Psoas muscle (tissue), 8 donors: ENCODE results near the gene ZNRD2. TPM values are rescaled to one million over a fixed set of nuclear protein-coding genes. Genes with fewer than 3 reads are reported as not detected.

ENCODE experiments used
- ATAC-seq, 4 donors: fragments of 200-7000 bp; cut with Tn5 transposase; one replicate each; pipeline ENCODE4 v1.9.1; 2020; ENCODE audit warnings: moderate library complexity in 3 of 4, mild to moderate bottlenecking in 2 of 4
- DNase-seq, 2 donors: peaks; one replicate each; pipeline ENCODE4 v3.0.0-alpha.2; 2020
- H3K27ac ChIP-seq: fragments of 200-600 bp; one replicate; pipeline ENCODE4 v1.8.0; 2022
- H3K27me3 ChIP-seq, 3 donors: fragments of 200-600 bp in 1 of 3; one replicate each; pipeline versions ENCODE4 v1.6.1 to v1.8.0; 2013 to 2022; ENCODE audit warnings: low read length in 2 of 3, mild to moderate bottlenecking in 2 of 3, moderate library complexity in 1 of 3; ENCODE audit not compliant: insufficient read depth in 3 of 3
- H3K36me3 ChIP-seq, 2 donors: fragments of 200-600 bp in 1 of 2; one replicate each; pipeline versions ENCODE4 v1.6.1 to v1.8.0; 2013 to 2022; ENCODE audit warnings: low read depth in 1 of 2, mild to moderate bottlenecking in 1 of 2, moderate library complexity in 1 of 2; ENCODE audit not compliant: insufficient read depth in 1 of 2
- H3K4me1 ChIP-seq: fragments of 200-600 bp; one replicate; pipeline ENCODE4 v1.8.0; 2022
- H3K4me3 ChIP-seq: fragments of 200-600 bp; one replicate; pipeline ENCODE4 v1.8.0; 2022; ENCODE audit warnings: mild to moderate bottlenecking
- H3K9me3 ChIP-seq: fragments of 200-600 bp; one replicate; pipeline ENCODE4 v1.8.0; 2022
- CTCF ChIP-seq: fragments of 200-600 bp; IDR thresholded peaks from one replicate; pipeline ENCODE4 v1.8.0; 2022; ENCODE audit warnings: antibody characterized with exemption
- WGBS, 3 donors: extraction: QIAGEN DNeasy Blood & Tissue Kit; methylation state at CpG; one replicate each; pipeline versions ENCODE4 v1.1.6 to v1.1.7; 2013; 5-methylcytosine and 5-hydroxymethylcytosine counted together
- intact Hi-C, 2 donors: fragments of 100-400 bp; cut with DNase I; formaldehyde crosslinking; loops; one replicate each; pipeline versions ENCODE4 v1.11.0 to v1.14.2; 2022
- polyA plus RNA-seq, 3 donors: library from polyadenylated mRNA; stranded (reverse); fragments of 200-250 nt; gene quantifications; one replicate each; pipeline ENCODE4 v1.2.3, GENCODE V29; 2013
- total RNA-seq, 4 donors: library from RNA; stranded (reverse); fragmentation: NEBNext Ultra II Directional in 2 of 4; extraction: Animal tissue kit (Norgen Biotek cat#: 25700) in 2 of 4; gene quantifications; one replicate each; pipeline versions ENCODE4 v1.2.1 to v1.2.4, GENCODE V29; 2021 to 2023
- donor health status: healthy with polysubstance abuse.
- donor health status: DM: no; HTN: no; CAD: no; lungs with moderate emphysema.
- donor health status: Bipolar disorder and iron deficiency.
- donor health status: healthy.
- donor health status: DM: yes; HTN: yes; CAD: no.
- donor health status: DM: no; HTN: no; CAD: no.
- donor health status: DM: no; HTN: no; CAD: no.
- donor health status: DM: yes; HTN: yes; CAD: no.

The ZNRD2 gene
- total and polyA plus RNA-seq, 7 donors: 31.6 to 118 (median 43.5) TPM

DNA sequence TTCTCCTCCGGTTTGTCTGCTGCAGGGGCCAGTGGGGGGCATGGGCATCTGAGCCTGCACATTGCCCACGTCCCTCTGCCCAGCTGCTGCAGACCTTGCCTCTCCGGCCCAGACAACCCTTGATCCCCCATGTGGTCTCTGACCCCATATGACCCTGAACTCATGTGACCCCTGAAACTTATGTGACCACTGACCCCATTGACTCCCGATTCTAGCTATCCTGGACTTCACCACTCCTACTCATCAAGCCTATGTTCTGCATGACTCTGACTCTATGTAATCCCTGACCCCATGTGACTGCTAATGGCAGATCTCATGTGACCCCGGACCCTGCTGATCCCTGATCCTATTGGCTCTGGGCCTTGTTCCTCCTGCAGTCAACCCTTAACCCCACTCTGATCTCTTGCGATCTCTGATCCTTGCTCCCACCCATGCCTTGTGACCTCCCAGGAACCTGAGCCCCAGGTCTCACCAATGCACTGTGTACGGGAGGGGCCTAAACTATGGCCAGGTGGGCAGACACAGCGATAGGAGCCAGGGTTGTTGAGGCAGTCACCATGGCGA, 17.8 kb upstream of the ZNRD2 start:
- no peak overlapping the region for H3K27ac ChIP-seq
- H3K4me3 ChIP-seq: no peak overlapping the region
- H3K4me1 ChIP-seq: peaks cover 25% of the 10 kb centered on the region
- no peaks in the 10 kb centered on the region for H3K27me3 ChIP-seq
- DNase-seq (no peak), ATAC-seq (peak in 2 of 4 donors; percentile 2 to 13)
- H3K36me3 ChIP-seq: peaks cover 0 to 56% of the 10 kb centered on the region in 2 donors
- intact Hi-C loops: no loop called here
- TF ChIP-seq CTCF: no peak
- WGBS, 3 donors: 58 to 78% (median 65%) methylated on average over 9 of the region's 9 CpGs
- H3K9me3 ChIP-seq: no peaks in the 10 kb centered on the region

DNA sequence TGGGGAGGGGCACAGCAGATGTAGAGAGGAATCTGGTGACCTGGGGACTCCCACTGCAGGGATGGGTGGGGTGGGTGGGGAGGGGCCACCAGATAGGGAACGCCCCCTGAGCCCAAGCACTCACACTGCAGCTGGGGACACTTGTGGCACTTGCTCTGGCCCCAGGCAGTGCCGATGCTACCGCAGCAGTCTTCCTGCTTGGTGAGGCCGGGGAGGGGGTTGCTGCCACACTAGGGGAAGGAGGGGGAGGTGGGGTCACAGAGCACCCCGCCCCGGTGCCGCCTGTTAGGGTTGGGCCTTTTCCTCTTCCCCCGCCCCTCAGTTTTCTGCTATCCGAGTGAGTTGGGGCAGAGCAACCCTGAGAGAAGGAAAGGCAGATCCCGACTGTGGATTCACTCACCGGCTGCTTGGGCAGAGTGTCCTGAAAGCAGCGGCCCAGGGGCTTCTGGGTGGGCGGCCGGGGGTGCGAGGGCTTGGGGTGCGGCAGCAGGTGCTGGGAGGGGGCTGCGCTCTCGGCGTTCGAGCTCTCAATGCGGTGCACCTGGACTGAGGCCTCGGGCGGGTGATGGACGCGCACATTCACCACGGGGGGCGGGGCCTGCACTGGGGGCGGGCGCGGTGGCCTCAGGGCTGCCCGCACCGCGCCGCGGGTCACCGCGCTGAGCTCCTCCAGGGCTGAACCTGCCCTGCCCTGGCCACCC, 16.8 kb upstream of the ZNRD2 start:
- Histone ChIP-seq H3K4me3 (no peak overlapping the region), H3K27ac (peak overlapping the region; percentile 30), H3K9me3 (no peaks in the 10 kb centered on the region), H3K27me3 (no peaks in the 10 kb centered on the region), H3K36me3 (peaks cover 0 to 46% of the 10 kb centered on the region in 2 donors), H3K4me1 (peaks cover 26% of the 10 kb centered on the region)
- DNase-seq (no peak), ATAC-seq (no peak)
- TF ChIP-seq CTCF: no peak
- intact Hi-C loops: no loop called here
- WGBS, 3 donors: 67 to 73% (median 73%) methylated on average over 20 to 37 of the region's 37 CpGs

- no peak for DNase-seq
- H3K4me1 ChIP-seq: peaks cover 34% of the 10 kb centered on the region
Observed at GRCh38 chr11:65554057-65554818, 16.0 kb upstream of the ZNRD2 start.

GRCh38 chr11:65554842-65555430, 15.3 kb upstream of the ZNRD2 start:
- ATAC-seq (no peak), DNase-seq (no peak)
- Histone ChIP-seq H3K27ac (peak overlapping the region; percentile 99), H3K9me3 (no peaks in the 10 kb centered on the region), H3K4me3 (peak overlapping the region; percentile 14), H3K27me3 (no peaks in the 10 kb centered on the region), H3K36me3 (peaks cover 0 to 31% of the 10 kb centered on the region in 2 donors), H3K4me1 (peaks cover 41% of the 10 kb centered on the region)
- intact Hi-C loops: no loop called here
- 78 to 98% (median 79%) methylated on average over 4 of the region's 4 CpGs for WGBS, 3 donors
- no peak for TF ChIP-seq CTCF

More at GRCh38 chr11:65554057-65554818, 16.0 kb upstream of the ZNRD2 start:
- intact Hi-C loops: no loop called here
- Histone ChIP-seq H3K4me3 (no peak overlapping the region), H3K36me3 (peaks cover 0 to 38% of the 10 kb centered on the region in 2 donors), H3K27me3 (no peaks in the 10 kb centered on the region), H3K27ac (peak overlapping the region; percentile 99), H3K9me3 (no peaks in the 10 kb centered on the region)
- ATAC-seq: no peak
- TF ChIP-seq CTCF: no peak
- WGBS, 3 donors: 83 to 89% (median 88%) methylated on average over 26 to 27 of the region's 27 CpGs
